ENCODE data around the gene EXOC6B. TPM values are rescaled to one million over a fixed set of nuclear protein-coding genes. Genes with fewer than 3 reads are reported as not detected.
A peak's percentile ranks its signal among the peaks of the same experiment; 100 is the strongest.

Gene EXOC6B
- total and polyA plus RNA-seq, 12 donors: 16.3 to 243 (median 144) TPM

GRCh38 chr2:72183016-72183415 lies 642.8 kb downstream of the EXOC6B start:
- peaks cover 0 to 28% (median 7%) of the 10 kb centered on the region in 9 donors for H3K4me1 ChIP-seq
- intact Hi-C loops (cut with DNase I): no loop called here
- TF ChIP-seq CTCF (IDR thresholded peaks at IDR 0.05): no peak

GRCh38 chr2:72182547-72182946 lies 643.3 kb downstream of the EXOC6B start:
- Histone ChIP-seq H3K4me3 (no peak overlapping the region), H3K27ac (no peak overlapping the region), H3K36me3 (peaks cover 0 to 26% (median 19%) of the 10 kb centered on the region in 9 donors), H3K9me3 (peaks cover 0 to 4% (median 0%) of the 10 kb centered on the region in 11 donors), H3K27me3 (no peaks in the 10 kb centered on the region), H3K4me1 (peaks cover 0 to 25% (median 7%) of the 10 kb centered on the region in 9 donors)
- 63 to 76% methylated on average over 4 of the region's 4 CpGs for WGBS, 2 donors
- intact Hi-C loops (cut with DNase I): no loop called here
- ATAC-seq (peak; percentile 20 to 79 (median 74)), DNase-seq (peak; percentile 34 to 35)
- no peak for TF ChIP-seq CTCF (IDR thresholded peaks at IDR 0.05)

More at GRCh38 chr2:72183016-72183415, 642.8 kb downstream of the EXOC6B start:
- H3K27me3 ChIP-seq: no peaks in the 10 kb centered on the region
- no peak overlapping the region for H3K27ac ChIP-seq
- peaks cover 0 to 21% (median 15%) of the 10 kb centered on the region in 9 donors for H3K36me3 ChIP-seq
- DNase-seq (no peak), ATAC-seq (no peak)
- no peak overlapping the region for H3K4me3 ChIP-seq
- peaks cover 0 to 7% (median 0%) of the 10 kb centered on the region in 11 donors for H3K9me3 ChIP-seq

- DNase-seq: no peak
- no peak for ATAC-seq
- Histone ChIP-seq H3K36me3 (peaks cover 0 to 35% (median 24%) of the 10 kb centered on the region in 9 donors), H3K4me1 (peaks cover 0 to 25% (median 7%) of the 10 kb centered on the region in 9 donors), H3K27me3 (no peaks in the 10 kb centered on the region), H3K9me3 (peaks cover 0 to 3% (median 0%) of the 10 kb centered on the region in 11 donors), H3K27ac (no peak overlapping the region), H3K4me3 (no peak overlapping the region)
- no peak for TF ChIP-seq CTCF (IDR thresholded peaks at IDR 0.05)
- 94 to 98% methylated on average over 2 of the region's 2 CpGs for WGBS, 2 donors
- intact Hi-C loops (cut with DNase I): no loop called here
Observed at GRCh38 chr2:72181616-72182015, 644.2 kb downstream of the EXOC6B start.

- H3K27me3 ChIP-seq: no peaks in the 10 kb centered on the region
- TF ChIP-seq CTCF (IDR thresholded peaks at IDR 0.05): no peak
- H3K4me1 ChIP-seq: peaks cover 0 to 23% (median 7%) of the 10 kb centered on the region in 9 donors
- H3K9me3 ChIP-seq: no peaks in the 10 kb centered on the region
- 94 to 97% methylated on average over 1 of the region's 1 CpG for WGBS, 2 donors
- H3K36me3 ChIP-seq: peaks cover 0 to 48% (median 24%) of the 10 kb centered on the region in 9 donors
- no peak overlapping the region for H3K27ac ChIP-seq
- intact Hi-C loops (cut with DNase I): no loop called here
- ATAC-seq (no peak), DNase-seq (no peak)
- no peak overlapping the region for H3K4me3 ChIP-seq
Observed at GRCh38 chr2:72180351-72180750, 645.5 kb downstream of the EXOC6B start.

Measured in heart right ventricle (tissue), 16 donors.